ENCODE results near the gene CES2.
"Not testable (repeated sequence)": the region's sequence is repeated elsewhere in the genome, so short reads cannot be mapped to it uniquely, and the experiment has no call there.

The CES2 gene

GRCh38 chr16:66948134-66948836, 13.0 kb downstream of the CES2 start:
- no peak for TF ChIP-seq JUND (IDR thresholded peaks at IDR 0.05; ENCODE audit: low read depth)
- no peak for DNase-seq (ENCODE audit: low read depth in 1 of 2, low spot score in 1 of 2)
- in situ Hi-C loops (cut with HindIII; ENCODE audit: low pct_unique_long_range_greater_than_20kb, low sequenced_read_pairs): no loop called here

GRCh38 chr16:66948837-66949225, 13.5 kb downstream of the CES2 start:
- in situ Hi-C loops (cut with HindIII; ENCODE audit: low pct_unique_long_range_greater_than_20kb, low sequenced_read_pairs): no loop called here
- no peak for TF ChIP-seq JUND (IDR thresholded peaks at IDR 0.05; ENCODE audit: low read depth)
- no peak for DNase-seq (ENCODE audit: low read depth in 1 of 2, low spot score in 1 of 2)

GRCh38 chr16:66949472-66949871, 14.2 kb downstream of the CES2 start:
- in situ Hi-C loops (cut with HindIII; ENCODE audit: low pct_unique_long_range_greater_than_20kb, low sequenced_read_pairs): no loop called here
- DNase-seq (ENCODE audit: low read depth in 1 of 2, low spot score in 1 of 2): no peak
- no peak for TF ChIP-seq JUND (IDR thresholded peaks at IDR 0.05; ENCODE audit: low read depth)

- DNase-seq (ENCODE audit: low read depth in 1 of 2, low spot score in 1 of 2): no peak
- in situ Hi-C loops (cut with HindIII; ENCODE audit: low pct_unique_long_range_greater_than_20kb, low sequenced_read_pairs): no loop called here
- no peak for TF ChIP-seq JUND (IDR thresholded peaks at IDR 0.05; ENCODE audit: low read depth)
These were observed 15.1 kb downstream of the CES2 start for GRCh38 chr16:66950437-66950836.

GRCh38 chr16:66950971-66951790, 15.9 kb downstream of the CES2 start:
- in situ Hi-C loops (cut with HindIII; ENCODE audit: low pct_unique_long_range_greater_than_20kb, low sequenced_read_pairs): no loop called here
- no peak for TF ChIP-seq JUND (IDR thresholded peaks at IDR 0.05; ENCODE audit: low read depth)
- DNase-seq (ENCODE audit: low read depth in 1 of 2, low spot score in 1 of 2): no peak

GRCh38 chr16:66952430-66953110, 17.3 kb downstream of the CES2 start:
- no peak for TF ChIP-seq JUND (IDR thresholded peaks at IDR 0.05; ENCODE audit: low read depth)
- DNase-seq (ENCODE audit: low read depth in 1 of 2, low spot score in 1 of 2): no peak
- in situ Hi-C loops (cut with HindIII; ENCODE audit: low pct_unique_long_range_greater_than_20kb, low sequenced_read_pairs): no loop called here

GRCh38 chr16:66953462-66954096, 18.3 kb downstream of the CES2 start:
- no peak for TF ChIP-seq JUND (IDR thresholded peaks at IDR 0.05; ENCODE audit: low read depth)
- no peak for DNase-seq (ENCODE audit: low read depth in 1 of 2, low spot score in 1 of 2)
- in situ Hi-C loops (cut with HindIII; ENCODE audit: low pct_unique_long_range_greater_than_20kb, low sequenced_read_pairs): no loop called here

- no peak for TF ChIP-seq JUND (IDR thresholded peaks at IDR 0.05; ENCODE audit: low read depth)
- in situ Hi-C loops (cut with HindIII; ENCODE audit: low pct_unique_long_range_greater_than_20kb, low sequenced_read_pairs): no loop called here
- DNase-seq (ENCODE audit: low read depth in 1 of 2, low spot score in 1 of 2): peak; percentile 65 to 82
These were observed 18.9 kb downstream of the CES2 start for GRCh38 chr16:66954097-66954659.

GRCh38 chr16:66955363-66956153, 20.2 kb downstream of the CES2 start:
- DNase-seq (ENCODE audit: low read depth in 1 of 2, low spot score in 1 of 2); in situ Hi-C loops (cut with HindIII; ENCODE audit: low pct_unique_long_range_greater_than_20kb, low sequenced_read_pairs): not testable (repeated sequence)

GRCh38 chr16:66956154-66956457, 20.8 kb downstream of the CES2 start:
- in situ Hi-C loops (cut with HindIII; ENCODE audit: low pct_unique_long_range_greater_than_20kb, low sequenced_read_pairs): not testable (repeated sequence)

GRCh38 chr16:66958857-66959703, 23.8 kb downstream of the CES2 start:
- no peak for TF ChIP-seq JUND (IDR thresholded peaks at IDR 0.05; ENCODE audit: low read depth)
- DNase-seq (ENCODE audit: low read depth in 1 of 2, low spot score in 1 of 2): no peak
- in situ Hi-C loops (cut with HindIII; ENCODE audit: low pct_unique_long_range_greater_than_20kb, low sequenced_read_pairs): no loop called here

More at GRCh38 chr16:66956154-66956457, 20.8 kb downstream of the CES2 start:
- DNase-seq (ENCODE audit: low read depth in 1 of 2, low spot score in 1 of 2): not testable (repeated sequence)

All from T47D (cell line).